ENCODE measurements around the gene SPRR1B.

SPRR1B gene

GRCh38 chr1:152986578-152986977 is 44.4 kb upstream of the SPRR1B start:
- no peaks in the 10 kb centered on the region for H3K9me3 ChIP-seq (ENCODE audit: insufficient read depth, low read length)
- no peak overlapping the region for H3K4me3 ChIP-seq (ENCODE audit: low read length)
- no peak overlapping the region for H3K27ac ChIP-seq (ENCODE audit: low read length)
- H3K36me3 ChIP-seq (replicated peaks; ENCODE audit: low read depth, low read length): no peaks in the 10 kb centered on the region
- H2AFZ ChIP-seq (ENCODE audit: low read depth, low read length): no peak overlapping the region
- no peak overlapping the region for H3K9ac ChIP-seq (ENCODE audit: low read length)
- H3K79me2 ChIP-seq (ENCODE audit: low read length): no peaks in the 10 kb centered on the region
- H3K4me1 ChIP-seq (ENCODE audit: low read length): no peaks in the 10 kb centered on the region
- no peak overlapping the region for H3K4me2 ChIP-seq (ENCODE audit: low read length)
- TF ChIP-seq, protein P1, sequence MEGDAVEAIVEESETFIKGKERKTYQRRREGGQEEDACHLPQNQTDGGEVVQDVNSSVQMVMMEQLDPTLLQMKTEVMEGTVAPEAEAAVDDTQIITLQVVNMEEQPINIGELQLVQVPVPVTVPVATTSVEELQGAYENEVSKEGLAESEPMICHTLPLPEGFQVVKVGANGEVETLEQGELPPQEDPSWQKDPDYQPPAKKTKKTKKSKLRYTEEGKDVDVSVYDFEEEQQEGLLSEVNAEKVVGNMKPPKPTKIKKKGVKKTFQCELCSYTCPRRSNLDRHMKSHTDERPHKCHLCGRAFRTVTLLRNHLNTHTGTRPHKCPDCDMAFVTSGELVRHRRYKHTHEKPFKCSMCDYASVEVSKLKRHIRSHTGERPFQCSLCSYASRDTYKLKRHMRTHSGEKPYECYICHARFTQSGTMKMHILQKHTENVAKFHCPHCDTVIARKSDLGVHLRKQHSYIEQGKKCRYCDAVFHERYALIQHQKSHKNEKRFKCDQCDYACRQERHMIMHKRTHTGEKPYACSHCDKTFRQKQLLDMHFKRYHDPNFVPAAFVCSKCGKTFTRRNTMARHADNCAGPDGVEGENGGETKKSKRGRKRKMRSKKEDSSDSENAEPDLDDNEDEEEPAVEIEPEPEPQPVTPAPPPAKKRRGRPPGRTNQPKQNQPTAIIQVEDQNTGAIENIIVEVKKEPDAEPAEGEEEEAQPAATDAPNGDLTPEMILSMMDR (IDR thresholded peaks at IDR 0.05; ENCODE audit: low read depth, low read length): no peak
- no peak for TF ChIP-seq EZH2phosphoT487 (IDR thresholded peaks at IDR 0.05; ENCODE audit: low read depth)
- H3K27me3 ChIP-seq (ENCODE audit: low read depth, low read length): peaks cover 81% of the 10 kb centered on the region
- no peaks in the 10 kb centered on the region for H4K20me1 ChIP-seq (ENCODE audit: insufficient read depth, low read length)

GRCh38 chr1:152993186-152993585 is 37.8 kb upstream of the SPRR1B start:
- no peak overlapping the region for H3K9ac ChIP-seq (ENCODE audit: low read length)
- H3K4me1 ChIP-seq (ENCODE audit: low read length): no peaks in the 10 kb centered on the region
- no peaks in the 10 kb centered on the region for H3K79me2 ChIP-seq (ENCODE audit: low read length)
- no peak overlapping the region for H3K27ac ChIP-seq (ENCODE audit: low read length)
- no peak overlapping the region for H3K4me3 ChIP-seq (ENCODE audit: low read length)
- H3K9me3 ChIP-seq (ENCODE audit: insufficient read depth, low read length): 0 out of 2 replicates have a peak, but pooled peaks cover 3% of the 10 kb centered on the region
- H3K36me3 ChIP-seq (replicated peaks; ENCODE audit: low read depth, low read length): no peaks in the 10 kb centered on the region
- H4K20me1 ChIP-seq (ENCODE audit: insufficient read depth, low read length): no peaks in the 10 kb centered on the region
- peaks cover 68% of the 10 kb centered on the region for H3K27me3 ChIP-seq (ENCODE audit: low read depth, low read length)
- H2AFZ ChIP-seq (ENCODE audit: low read depth, low read length): no peak overlapping the region
- TF ChIP-seq EZH2phosphoT487 (IDR thresholded peaks at IDR 0.05; ENCODE audit: low read depth): no peak
- TF ChIP-seq, protein P1 (IDR thresholded peaks at IDR 0.05; ENCODE audit: low read depth, low read length): no peak
- H3K4me2 ChIP-seq (ENCODE audit: low read length): no peak overlapping the region

DNA sequence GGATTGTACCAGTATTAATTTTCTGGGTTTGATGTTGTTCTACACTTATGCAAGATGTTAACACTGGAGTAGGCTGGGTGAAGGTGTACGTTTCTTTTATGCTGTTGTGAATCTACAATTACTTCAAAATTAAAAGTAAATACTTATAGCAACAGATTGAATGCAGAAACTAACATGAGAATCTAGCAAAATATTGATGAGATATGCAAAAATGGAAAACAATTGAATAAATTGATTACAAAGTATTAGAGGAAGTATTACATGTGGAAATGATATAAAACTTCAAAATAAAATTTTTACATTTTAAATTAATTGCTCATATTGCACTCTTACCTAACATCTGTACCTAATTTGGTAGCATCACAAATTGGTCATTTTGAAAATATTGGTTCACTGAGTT is 35.2 kb upstream of the SPRR1B start:
- peaks cover 61% of the 10 kb centered on the region for H3K27me3 ChIP-seq (ENCODE audit: low read depth, low read length)
- H4K20me1 ChIP-seq (ENCODE audit: insufficient read depth, low read length): no peaks in the 10 kb centered on the region
- no peak overlapping the region for H3K27ac ChIP-seq (ENCODE audit: low read length)
- no peaks in the 10 kb centered on the region for H3K79me2 ChIP-seq (ENCODE audit: low read length)
- H3K36me3 ChIP-seq (replicated peaks; ENCODE audit: low read depth, low read length): no peaks in the 10 kb centered on the region
- H3K9ac ChIP-seq (ENCODE audit: low read length): no peak overlapping the region
- no peak overlapping the region for H3K4me2 ChIP-seq (ENCODE audit: low read length)
- H3K4me1 ChIP-seq (ENCODE audit: low read length): no peaks in the 10 kb centered on the region
- H2AFZ ChIP-seq (ENCODE audit: low read depth, low read length): no peak overlapping the region
- H3K4me3 ChIP-seq (ENCODE audit: low read length): no peak overlapping the region
- 0 out of 2 replicates have a peak, but pooled peaks cover 3% of the 10 kb centered on the region for H3K9me3 ChIP-seq (ENCODE audit: insufficient read depth, low read length)
- TF ChIP-seq EZH2phosphoT487 (IDR thresholded peaks at IDR 0.05; ENCODE audit: low read depth): no peak
- TF ChIP-seq, protein P1 (IDR thresholded peaks at IDR 0.05; ENCODE audit: low read depth, low read length): no peak

DNA sequence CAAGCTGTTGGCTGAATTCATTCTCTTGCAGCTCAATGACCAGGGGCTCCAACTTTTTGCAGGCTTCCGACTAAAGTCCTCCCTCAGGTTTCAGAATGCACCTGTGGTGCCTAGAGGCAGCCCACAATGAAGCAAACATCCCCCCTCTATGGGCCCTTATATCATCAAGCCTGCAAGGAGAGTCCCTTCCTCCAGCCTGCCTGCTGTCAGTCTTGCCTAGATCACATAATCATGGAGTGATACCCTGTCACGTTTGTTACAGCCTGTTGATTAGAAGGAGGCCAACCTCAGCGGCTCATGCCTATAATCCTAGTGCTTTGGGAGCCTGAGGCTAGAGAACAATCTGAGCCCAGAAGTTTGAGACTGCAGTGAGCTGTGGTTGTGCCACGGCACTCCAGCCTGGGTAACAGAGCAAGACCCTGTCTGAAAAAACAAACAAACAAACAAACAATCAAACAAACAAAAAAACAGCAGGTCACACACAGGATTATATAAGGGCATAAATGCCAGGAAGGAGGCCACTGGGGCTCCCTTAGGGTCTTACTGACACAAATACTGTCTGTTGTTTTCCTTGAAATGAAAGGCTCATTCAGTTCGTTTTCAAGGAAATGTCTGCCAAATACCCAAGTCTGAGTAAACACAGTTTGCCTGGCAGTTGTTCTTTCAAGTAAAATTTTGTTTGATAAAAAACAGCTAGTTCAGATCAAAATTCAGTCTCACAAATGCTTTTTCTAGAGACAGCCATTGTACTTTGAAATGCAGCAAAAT is 34.2 kb upstream of the SPRR1B start:
- Histone ChIP-seq H3K9me3 (ENCODE audit: insufficient read depth, low read length) (0 out of 2 replicates have a peak, but pooled peaks cover 3% of the 10 kb centered on the region), H3K36me3 (replicated peaks; ENCODE audit: low read depth, low read length) (no peaks in the 10 kb centered on the region), H3K79me2 (ENCODE audit: low read length) (no peaks in the 10 kb centered on the region), H2AFZ (ENCODE audit: low read depth, low read length) (no peak overlapping the region), H3K4me2 (ENCODE audit: low read length) (no peak overlapping the region), H3K4me3 (ENCODE audit: low read length) (no peak overlapping the region), H3K9ac (ENCODE audit: low read length) (no peak overlapping the region), H3K27me3 (ENCODE audit: low read depth, low read length) (peaks cover 62% of the 10 kb centered on the region), H3K27ac (ENCODE audit: low read length) (no peak overlapping the region), H4K20me1 (ENCODE audit: insufficient read depth, low read length) (no peaks in the 10 kb centered on the region), H3K4me1 (ENCODE audit: low read length) (no peaks in the 10 kb centered on the region)
- no peak for TF ChIP-seq EZH2phosphoT487 (IDR thresholded peaks at IDR 0.05; ENCODE audit: low read depth)
- TF ChIP-seq, protein P1 (IDR thresholded peaks at IDR 0.05; ENCODE audit: low read depth, low read length): no peak

Measured in OCI-LY3 (cell line).